Measurements from ENCODE around the gene TEDC1.

GRCh38 chr14:105446971-105447370 lies 44.1 kb upstream of the TEDC1 start:
- TF ChIP-seq CTCF (IDR thresholded peaks at IDR 0.05 in 4 of 5, conservative IDR thresholded peaks at IDR 0.05 in 1 of 5) (no peak), POLR2A (IDR thresholded peaks at IDR 0.05) (no peak)

Measured in gastrocnemius medialis (tissue), 4 donors.